ENCODE measurements around the gene NUDT4.

Gene NUDT4

DNA sequence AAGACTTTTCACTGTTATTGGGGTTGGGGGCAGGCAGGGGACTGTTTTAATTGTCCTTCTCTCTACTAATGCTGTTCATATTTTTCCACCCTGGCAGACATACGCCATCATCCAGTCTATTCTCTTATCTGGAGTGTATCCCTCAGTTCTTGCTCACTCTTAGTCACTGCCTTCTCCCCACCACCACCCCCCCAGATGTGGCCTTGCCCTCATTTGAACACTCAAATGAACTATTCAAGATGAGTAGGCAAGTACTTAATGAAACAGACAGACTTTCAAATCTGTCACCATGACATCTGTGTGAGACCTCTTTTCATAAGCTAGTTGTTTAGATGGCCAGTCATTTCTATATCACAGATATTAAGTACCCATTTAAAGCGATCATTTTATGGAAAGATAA is 10.1 kb downstream of the NUDT4 start:
- H3K9me2 ChIP-seq (replicated peaks; ENCODE audit: insufficient read depth, low read length), result no peaks in the 10 kb centered on the region
- no peak overlapping the region for H3K27ac ChIP-seq (ENCODE audit: low read length)
- H3K4me1 ChIP-seq (ENCODE audit: low read length), result no peaks in the 10 kb centered on the region
- DNase-seq, result no peak
- TF ChIP-seq EZH2 (optimal IDR thresholded peaks at IDR 0.05; ENCODE audit: low read depth, low read length) (no peak), EZH2phosphoT487 (IDR thresholded peaks at IDR 0.05; ENCODE audit: low read length) (no peak)
- TF ChIP-seq, protein P1, sequence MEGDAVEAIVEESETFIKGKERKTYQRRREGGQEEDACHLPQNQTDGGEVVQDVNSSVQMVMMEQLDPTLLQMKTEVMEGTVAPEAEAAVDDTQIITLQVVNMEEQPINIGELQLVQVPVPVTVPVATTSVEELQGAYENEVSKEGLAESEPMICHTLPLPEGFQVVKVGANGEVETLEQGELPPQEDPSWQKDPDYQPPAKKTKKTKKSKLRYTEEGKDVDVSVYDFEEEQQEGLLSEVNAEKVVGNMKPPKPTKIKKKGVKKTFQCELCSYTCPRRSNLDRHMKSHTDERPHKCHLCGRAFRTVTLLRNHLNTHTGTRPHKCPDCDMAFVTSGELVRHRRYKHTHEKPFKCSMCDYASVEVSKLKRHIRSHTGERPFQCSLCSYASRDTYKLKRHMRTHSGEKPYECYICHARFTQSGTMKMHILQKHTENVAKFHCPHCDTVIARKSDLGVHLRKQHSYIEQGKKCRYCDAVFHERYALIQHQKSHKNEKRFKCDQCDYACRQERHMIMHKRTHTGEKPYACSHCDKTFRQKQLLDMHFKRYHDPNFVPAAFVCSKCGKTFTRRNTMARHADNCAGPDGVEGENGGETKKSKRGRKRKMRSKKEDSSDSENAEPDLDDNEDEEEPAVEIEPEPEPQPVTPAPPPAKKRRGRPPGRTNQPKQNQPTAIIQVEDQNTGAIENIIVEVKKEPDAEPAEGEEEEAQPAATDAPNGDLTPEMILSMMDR (IDR thresholded peaks at IDR 0.05; ENCODE audit: low read length), result no peak
- H3K36me3 ChIP-seq (replicated peaks; ENCODE audit: insufficient read depth, low read length), result no peaks in the 10 kb centered on the region
- H4K20me1 ChIP-seq (ENCODE audit: insufficient read depth, low read length), result peaks cover 17% of the 10 kb centered on the region
- no peak overlapping the region for H3K4me3 ChIP-seq (ENCODE audit: low read length)
- no peak overlapping the region for H2AFZ ChIP-seq (ENCODE audit: low read length)
- no peak overlapping the region for H3K4me2 ChIP-seq (ENCODE audit: low read depth, low read length)
- no peaks in the 10 kb centered on the region for H3F3A ChIP-seq (ENCODE audit: insufficient read depth, low read length)
- no peaks in the 10 kb centered on the region for H3K9me3 ChIP-seq (replicated peaks; ENCODE audit: insufficient read depth, low read length)
- no peak overlapping the region for H3K9ac ChIP-seq (ENCODE audit: low read length)
- H3K79me2 ChIP-seq (ENCODE audit: low read length), result peaks cover 92% of the 10 kb centered on the region
- no peaks in the 10 kb centered on the region for H3K27me3 ChIP-seq (replicated peaks; ENCODE audit: insufficient read depth, low read length)

DNA sequence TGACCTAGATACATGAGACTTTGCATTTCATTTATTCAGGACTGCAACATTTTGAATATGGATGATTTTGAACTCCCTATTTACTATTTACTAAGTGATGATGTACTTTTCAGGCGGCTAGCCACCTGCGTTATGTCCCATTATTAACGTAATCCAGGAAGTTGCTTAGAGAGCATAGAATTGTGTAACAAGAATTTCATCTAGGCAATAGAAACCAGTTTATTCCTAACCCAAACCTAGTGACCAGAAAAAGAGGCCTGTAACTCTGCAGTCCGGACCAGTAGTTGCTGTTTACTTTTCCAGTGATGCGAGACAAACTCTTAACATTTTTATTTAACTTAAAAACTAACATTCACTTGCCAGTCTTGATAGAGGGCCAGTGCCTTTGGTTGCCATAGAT is 12.3 kb downstream of the NUDT4 start:
- Histone ChIP-seq H3F3A (ENCODE audit: insufficient read depth, low read length) (no peaks in the 10 kb centered on the region), H3K9me3 (replicated peaks; ENCODE audit: insufficient read depth, low read length) (no peaks in the 10 kb centered on the region), H3K27ac (ENCODE audit: low read length) (no peak overlapping the region), H2AFZ (ENCODE audit: low read length) (no peak overlapping the region), H3K4me1 (ENCODE audit: low read length) (no peaks in the 10 kb centered on the region), H3K36me3 (replicated peaks; ENCODE audit: insufficient read depth, low read length) (no peaks in the 10 kb centered on the region), H3K79me2 (ENCODE audit: low read length) (peaks cover 82% of the 10 kb centered on the region), H4K20me1 (ENCODE audit: insufficient read depth, low read length) (peaks cover 17% of the 10 kb centered on the region), H3K4me3 (ENCODE audit: low read length) (no peak overlapping the region), H3K9me2 (replicated peaks; ENCODE audit: insufficient read depth, low read length) (no peaks in the 10 kb centered on the region), H3K9ac (ENCODE audit: low read length) (no peak overlapping the region), H3K27me3 (replicated peaks; ENCODE audit: insufficient read depth, low read length) (no peaks in the 10 kb centered on the region), H3K4me2 (ENCODE audit: low read depth, low read length) (no peak overlapping the region)
- no peak for DNase-seq
- TF ChIP-seq EZH2phosphoT487 (IDR thresholded peaks at IDR 0.05; ENCODE audit: low read length), result no peak
- TF ChIP-seq EZH2 (optimal IDR thresholded peaks at IDR 0.05; ENCODE audit: low read depth, low read length), result no peak
- TF ChIP-seq, protein P1 (IDR thresholded peaks at IDR 0.05; ENCODE audit: low read length), result no peak

DNA sequence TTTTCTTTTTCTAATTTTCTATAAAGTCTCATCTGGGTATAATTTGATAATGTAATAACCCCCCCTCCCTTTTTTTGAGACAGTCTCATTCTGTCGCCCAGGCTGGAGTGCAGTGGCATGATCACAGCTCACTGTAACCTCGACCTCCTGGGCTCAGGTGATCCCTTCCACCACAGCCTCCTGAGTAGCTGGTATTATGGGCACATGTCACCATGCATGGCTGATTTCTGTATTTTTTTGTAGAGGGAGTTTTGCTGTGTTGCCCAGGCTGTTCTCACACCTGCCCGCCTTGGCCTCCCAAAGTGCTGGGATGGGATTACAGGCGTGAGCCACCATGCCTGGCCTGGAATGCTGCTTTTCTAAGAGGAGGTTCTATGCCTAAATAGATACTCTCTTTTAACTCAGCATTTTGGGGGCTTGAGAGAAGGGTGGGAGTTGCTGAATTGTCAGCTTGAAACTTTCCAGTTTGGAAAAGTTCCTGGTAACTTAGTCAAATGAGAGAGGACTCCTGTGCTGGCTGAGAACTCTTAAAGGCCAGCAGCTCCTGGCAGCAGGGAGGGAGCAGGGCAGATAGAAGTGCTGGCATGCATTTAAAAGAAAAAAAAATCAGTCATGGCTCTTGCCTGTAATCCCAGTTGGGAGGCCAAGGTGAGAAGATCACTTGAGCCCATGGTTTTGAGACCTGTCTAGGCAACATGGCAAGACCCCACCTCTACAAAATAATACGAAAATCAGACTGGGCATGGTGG is 13.0 kb downstream of the NUDT4 start:
- Histone ChIP-seq H3K27me3 (replicated peaks; ENCODE audit: insufficient read depth, low read length) (no peaks in the 10 kb centered on the region), H3K9me3 (replicated peaks; ENCODE audit: insufficient read depth, low read length) (no peaks in the 10 kb centered on the region), H2AFZ (ENCODE audit: low read length) (no peak overlapping the region), H3K79me2 (ENCODE audit: low read length) (peaks cover 75% of the 10 kb centered on the region), H3K4me1 (ENCODE audit: low read length) (no peaks in the 10 kb centered on the region), H3K36me3 (replicated peaks; ENCODE audit: insufficient read depth, low read length) (no peaks in the 10 kb centered on the region), H3K27ac (ENCODE audit: low read length) (no peak overlapping the region), H3F3A (ENCODE audit: insufficient read depth, low read length) (no peaks in the 10 kb centered on the region), H3K4me2 (ENCODE audit: low read depth, low read length) (no peak overlapping the region), H3K4me3 (ENCODE audit: low read length) (no peak overlapping the region), H4K20me1 (ENCODE audit: insufficient read depth, low read length) (peaks cover 17% of the 10 kb centered on the region), H3K9ac (ENCODE audit: low read length) (no peak overlapping the region), H3K9me2 (replicated peaks; ENCODE audit: insufficient read depth, low read length) (no peaks in the 10 kb centered on the region)
- TF ChIP-seq EZH2 (optimal IDR thresholded peaks at IDR 0.05; ENCODE audit: low read depth, low read length), result no peak
- TF ChIP-seq, protein P1 (IDR thresholded peaks at IDR 0.05; ENCODE audit: low read length), result no peak
- TF ChIP-seq EZH2phosphoT487 (IDR thresholded peaks at IDR 0.05; ENCODE audit: low read length), result no peak
- DNase-seq, result no peak

Measured in MM.1S (cell line).